Mucosa of rectum (tissue), 2 donors: ENCODE measurements around the gene LINGO4.

Experiments
- H3K27ac ChIP-seq, 2 donors: one replicate each; pipeline ENCODE4 v1.7.0; 2013; ENCODE audit warnings: inconsistent platforms in 2 of 2, low read depth in 2 of 2, low read length in 2 of 2
- H3K27me3 ChIP-seq, 2 donors: one replicate each; pipeline ENCODE4 v1.7.0; 2013; ENCODE audit warnings: low read length in 2 of 2; ENCODE audit not compliant: control insufficient read depth in 2 of 2, insufficient read depth in 2 of 2
- H3K36me3 ChIP-seq, 2 donors: one replicate each; pipeline ENCODE4 v1.7.0; 2013; ENCODE audit warnings: low read length in 2 of 2; ENCODE audit not compliant: control insufficient read depth in 2 of 2, insufficient read depth in 2 of 2
- H3K4me1 ChIP-seq, 2 donors: one replicate each; pipeline ENCODE4 v1.7.0; 2013; ENCODE audit warnings: low read length in 2 of 2, mild to moderate bottlenecking in 1 of 2; ENCODE audit not compliant: control insufficient read depth in 2 of 2, insufficient read depth in 2 of 2
- H3K4me3 ChIP-seq, 2 donors: one replicate each; pipeline ENCODE4 v1.7.0; 2013; ENCODE audit warnings: low read length in 2 of 2
- H3K9ac ChIP-seq, 2 donors: one replicate each; pipeline ENCODE4 v1.7.0; 2013; ENCODE audit warnings: low read length in 2 of 2, low read depth in 1 of 2, mild to moderate bottlenecking in 1 of 2
- H3K9me3 ChIP-seq, 2 donors: one replicate each; pipeline ENCODE4 v1.7.0; 2013; ENCODE audit warnings: low read length in 2 of 2; ENCODE audit not compliant: control insufficient read depth in 2 of 2
- donor health status: healthy.
- donor health status: Normal muscosa, but diverticular disease.

Gene LINGO4

GRCh38 chr1:151756291-151756690 lies 48.9 kb downstream of the LINGO4 start:
- Histone ChIP-seq H3K27me3 (no peaks in the 10 kb centered on the region), H3K9me3 (no peaks in the 10 kb centered on the region), H3K4me1 (no peaks in the 10 kb centered on the region), H3K9ac (no peak overlapping the region), H3K27ac (no peak overlapping the region), H3K4me3 (no peak overlapping the region), H3K36me3 (peaks cover 22 to 30% of the 10 kb centered on the region in 2 donors)
